Hindlimb muscle (tissue), 1 donor: Measurements from ENCODE around the gene AK9. TPM values are rescaled to one million over a fixed set of nuclear protein-coding genes. Genes with fewer than 3 reads are reported as not detected.
"Not testable (repeated sequence)": the region's sequence is repeated elsewhere in the genome, so short reads cannot be mapped to it uniquely, and the experiment has no call there.

Source experiments
- DNase-seq: peaks from one replicate; pipeline ENCODE4 v3.0.0-alpha.2; 2013
- polyA plus RNA-seq: library from polyadenylated mRNA; unstranded; fragments of 120-200 nt; gene quantifications from one replicate; pipeline ENCODE4 v1.2.1, GENCODE V29; 2013; ENCODE audit not compliant: insufficient read length

AK9 gene
- polyA plus RNA-seq, 1 donor, result 7.5 TPM

GRCh38 chr6:109478222-109478805 is 212.7 kb downstream of the AK9 start:
- no peak for DNase-seq

GRCh38 chr6:109477725-109478124 is 213.3 kb downstream of the AK9 start:
- DNase-seq, result no peak

DNA sequence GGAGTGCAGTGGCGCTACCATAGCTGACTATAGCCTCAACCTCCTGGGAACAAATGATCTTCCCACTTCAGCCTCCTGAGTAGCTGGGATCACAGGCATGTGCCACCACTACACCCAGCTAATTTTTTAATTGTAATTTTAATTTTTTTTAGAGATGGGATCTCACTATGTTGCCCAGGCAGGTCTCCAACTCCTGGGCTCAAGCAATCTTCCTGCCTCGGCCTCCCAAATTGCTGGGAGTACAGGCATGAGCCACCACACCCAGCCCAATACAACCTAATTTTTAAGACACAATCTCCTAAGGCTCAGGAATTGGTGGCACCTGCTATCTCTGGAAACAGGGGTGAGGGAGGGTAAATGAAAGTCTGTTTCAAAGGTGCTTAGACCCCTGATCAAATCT is 213.8 kb downstream of the AK9 start:
- DNase-seq, result no peak

DNA sequence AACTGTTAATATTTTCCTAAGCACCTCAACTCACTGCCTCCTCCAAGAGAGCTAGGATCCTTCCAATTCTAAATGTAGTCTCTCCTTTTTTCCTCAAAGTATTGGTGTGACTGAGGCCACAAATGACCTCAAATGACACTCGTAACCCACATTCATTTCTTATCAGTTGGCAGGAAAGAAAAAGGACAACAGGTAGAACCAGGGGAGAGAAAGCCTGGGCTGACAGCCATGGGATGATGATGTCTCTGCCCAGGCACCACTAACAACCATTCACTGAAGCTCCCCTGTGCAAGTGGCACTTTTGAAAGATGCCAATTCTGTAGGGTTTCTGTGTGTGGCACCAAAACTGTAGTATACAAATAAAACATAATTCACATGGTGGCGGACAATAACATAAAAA is 215.4 kb downstream of the AK9 start:
- no peak for DNase-seq

DNA sequence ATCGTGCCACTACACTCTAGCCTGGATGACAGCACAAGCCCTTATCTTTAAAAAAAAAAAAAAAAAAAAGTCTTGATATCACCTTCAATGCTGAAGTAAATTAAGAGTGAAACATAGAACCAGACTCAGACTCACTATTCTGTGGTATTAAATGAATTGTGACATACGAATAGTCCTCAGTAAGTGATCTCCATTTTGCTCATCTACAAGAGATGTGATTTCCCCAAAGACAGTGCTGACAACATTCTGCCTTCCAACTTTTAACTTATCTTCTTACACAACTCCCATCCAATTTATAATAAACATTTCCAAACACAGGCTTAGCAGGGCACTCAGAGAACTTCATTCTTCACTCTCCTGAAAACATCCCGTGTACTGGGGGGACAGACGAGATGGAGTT is 216.0 kb downstream of the AK9 start:
- DNase-seq, result no peak

- DNase-seq, result no peak
These were observed 217.9 kb downstream of the AK9 start for GRCh38 chr6:109473120-109473519.

- no peak for DNase-seq
These were observed 218.6 kb downstream of the AK9 start for GRCh38 chr6:109472132-109472995.

DNA sequence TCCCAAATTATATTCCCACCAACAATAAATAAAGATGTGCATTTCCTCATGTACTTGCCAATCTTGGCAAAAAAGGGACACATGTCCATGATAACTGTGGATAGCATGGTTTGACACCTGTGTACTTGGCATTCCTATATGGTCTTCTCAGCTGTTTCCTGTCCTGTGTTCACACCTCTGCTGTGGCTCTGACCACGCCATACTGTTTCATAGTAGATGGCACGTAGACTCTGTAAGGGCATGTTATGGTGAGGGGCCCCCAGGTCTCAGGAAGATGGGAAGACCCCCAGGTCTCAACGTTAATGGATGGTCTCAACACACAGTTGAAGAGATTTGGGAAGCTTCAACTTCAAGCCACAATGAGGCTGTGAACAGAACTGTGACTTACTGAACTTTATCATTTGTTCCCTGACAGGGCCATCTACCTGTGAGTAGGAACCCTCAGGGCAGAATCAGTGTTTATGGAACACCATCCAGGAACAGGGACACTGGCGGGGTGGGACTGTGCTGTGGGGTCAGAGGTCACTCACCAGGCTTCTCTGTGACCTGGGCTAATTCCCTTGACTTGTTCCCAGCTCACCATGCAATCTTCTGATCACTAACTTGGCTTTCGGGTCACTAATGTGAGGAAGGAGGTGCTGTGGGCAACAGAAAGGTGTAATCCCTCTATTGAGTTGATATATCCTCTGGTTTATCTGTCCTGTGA is 219.7 kb downstream of the AK9 start:
- DNase-seq, result no peak

GRCh38 chr6:109469591-109470189 is 221.3 kb downstream of the AK9 start:
- DNase-seq, result no peak

GRCh38 chr6:109467696-109468095 is 223.3 kb downstream of the AK9 start:
- DNase-seq, result no peak

DNA sequence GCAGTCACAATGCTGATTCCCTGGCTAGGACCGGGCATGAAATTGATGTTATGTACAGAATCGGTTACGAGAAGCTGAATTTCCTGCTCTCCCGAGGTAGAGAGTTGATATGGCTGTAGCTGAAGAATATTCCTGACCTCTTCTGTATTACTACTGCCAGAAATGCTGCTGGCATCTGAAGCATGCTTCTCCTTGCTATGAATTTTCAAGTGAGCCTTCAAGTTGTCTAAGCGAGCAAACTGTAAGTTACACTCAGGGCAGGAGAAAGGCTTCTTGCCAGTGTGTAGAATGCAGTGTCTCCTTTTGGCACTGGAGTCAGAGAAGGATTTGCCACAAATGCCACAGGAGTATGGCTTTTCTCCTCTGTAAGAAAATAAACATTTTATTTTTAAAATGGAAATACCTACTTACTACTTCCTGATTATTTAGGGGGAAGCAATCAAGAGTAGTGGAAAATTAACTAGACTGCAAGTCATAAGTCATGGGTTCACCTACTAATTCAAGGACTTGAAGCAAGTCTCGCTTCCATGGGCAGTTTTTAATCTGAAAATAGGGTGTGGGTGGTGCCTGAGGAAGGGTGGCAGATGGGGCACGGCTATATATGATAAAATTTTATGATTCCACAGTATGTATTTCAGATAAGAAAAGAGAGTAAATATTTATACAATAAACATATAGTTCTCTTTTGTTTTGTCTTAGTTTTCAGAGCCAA is 224.6 kb downstream of the AK9 start:
- no peak for DNase-seq

DNA sequence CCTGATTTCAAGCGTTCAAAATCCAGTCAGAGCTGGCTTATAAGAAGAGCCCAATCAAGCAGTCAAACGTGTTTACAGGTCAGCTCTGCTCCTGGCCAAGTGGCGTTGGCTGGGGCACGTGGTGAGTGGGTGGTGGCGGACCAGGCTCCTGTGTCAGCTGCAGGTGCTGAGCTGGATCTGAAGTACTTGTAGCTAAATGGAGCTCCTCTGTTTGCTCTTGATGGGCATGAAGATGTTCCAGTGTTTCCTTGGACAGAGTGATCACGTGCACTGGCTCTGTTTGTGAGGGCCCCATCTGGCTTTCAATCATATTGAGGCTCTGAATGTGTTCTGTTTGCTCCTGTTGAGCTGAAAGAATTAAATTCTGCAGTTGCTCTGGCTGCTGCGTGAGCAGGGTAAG is 225.2 kb downstream of the AK9 start:
- DNase-seq, result no peak

- no peak for DNase-seq
These were observed 229.1 kb downstream of the AK9 start for GRCh38 chr6:109461733-109462526.

- DNase-seq, result not testable (repeated sequence)
These were observed 229.8 kb downstream of the AK9 start for GRCh38 chr6:109461205-109461604.

GRCh38 chr6:109460161-109460829 is 230.7 kb downstream of the AK9 start:
- DNase-seq, result no peak

- no peak for DNase-seq
These were observed 232.0 kb downstream of the AK9 start for GRCh38 chr6:109458774-109459531.

GRCh38 chr6:109457562-109457996 is 233.4 kb downstream of the AK9 start:
- DNase-seq, result no peak

GRCh38 chr6:109456710-109457561 is 234.1 kb downstream of the AK9 start:
- DNase-seq, result peak; percentile 73

DNA sequence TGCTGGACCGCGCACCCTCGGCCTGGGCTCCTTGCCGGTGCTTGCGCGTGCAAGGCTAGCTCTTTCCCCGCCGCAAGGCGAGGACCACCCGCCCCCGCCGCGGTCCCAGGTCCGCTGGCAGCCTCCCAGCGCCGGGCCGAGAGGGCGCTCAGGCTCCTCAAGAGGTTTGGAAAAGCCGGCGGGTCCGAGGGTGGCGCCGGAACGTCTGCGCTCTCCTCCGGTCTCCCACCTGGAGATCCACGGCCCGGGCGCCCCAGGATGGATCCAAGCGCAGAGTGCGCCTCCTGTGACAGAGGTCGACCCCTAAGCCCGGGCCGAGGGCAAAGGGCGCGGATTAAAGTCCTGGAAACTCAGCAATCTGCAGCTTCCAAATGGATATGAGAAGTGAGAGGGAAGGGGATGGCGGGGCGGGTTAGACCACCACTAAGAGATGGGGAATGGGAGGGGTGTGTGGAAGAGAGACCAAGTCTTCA is 234.9 kb downstream of the AK9 start:
- no peak for DNase-seq
